Motor neuron (in vitro differentiated cells): ENCODE measurements around the gene PER2. TPM values are rescaled to one million over a fixed set of nuclear protein-coding genes. Genes with fewer than 3 reads are reported as not detected.

Experiments
- ATAC-seq, 8 experiments: fragments of 200-7000 bp; cut with Tn5 transposase; replicated peaks in 6 of 8; 2 replicates each; pipeline ENCODE4 v1.8.0; 2021; ENCODE audit warnings: mild to moderate bottlenecking in 8 of 8, moderate library complexity in 8 of 8
- H3K27ac ChIP-seq, 2 donors: fragments of 250-450 bp; sonication (Bioruptor Pico); 2 replicates each; pipeline ENCODE4 v1.9.0; 2021; ENCODE audit warnings: antibody characterized with exemption in 2 of 2, mild to moderate bottlenecking in 2 of 2, moderate library complexity in 1 of 2
- H3K4me1 ChIP-seq, 2 donors: fragments of 250-450 bp; sonication (Bioruptor Pico); replicated peaks in 1 of 2; 2 replicates each; pipeline ENCODE4 v1.6.1; 2021; ENCODE audit warnings: antibody characterized with exemption in 2 of 2, mild to moderate bottlenecking in 2 of 2, moderate library complexity in 1 of 2
- H3K4me3 ChIP-seq, 5 donors: fragments of 250-450 bp; sonication (Bioruptor Pico); 2 replicates each; pipeline ENCODE4 v1.9.0; 2021; ENCODE audit warnings: antibody characterized with exemption in 5 of 5, mild to moderate bottlenecking in 5 of 5, moderate library complexity in 4 of 5
- WGBS, 10 experiments: fragments of 450-650 bp; shearing (Covaris generic); methylation state at CpG; one replicate each; pipeline ENCODE4 v1.0.0; 2022; 5-methylcytosine and 5-hydroxymethylcytosine counted together
- in situ Hi-C, 9 experiments: fragments of 400-800 bp; cut with MboI; loops; one replicate each; pipeline ENCODE4 v1.15.0; 2021; ENCODE audit warnings: low sequenced_read_pairs in 9 of 9, low pct_unique_long_range_greater_than_20kb in 2 of 9; ENCODE audit not compliant: unreplicated experiment in 9 of 9
- total RNA-seq, 8 experiments: library from RNA; unstranded; fragments of 300-600 nt; gene quantifications; 2 replicates each; pipeline versions ENCODE4 v1.2.3 to v1.2.4, GENCODE V29; 2022

Gene PER2
- total RNA-seq, 8 experiments from 2014 or later, result 0.66 to 8.7 (median 5.3) TPM

DNA sequence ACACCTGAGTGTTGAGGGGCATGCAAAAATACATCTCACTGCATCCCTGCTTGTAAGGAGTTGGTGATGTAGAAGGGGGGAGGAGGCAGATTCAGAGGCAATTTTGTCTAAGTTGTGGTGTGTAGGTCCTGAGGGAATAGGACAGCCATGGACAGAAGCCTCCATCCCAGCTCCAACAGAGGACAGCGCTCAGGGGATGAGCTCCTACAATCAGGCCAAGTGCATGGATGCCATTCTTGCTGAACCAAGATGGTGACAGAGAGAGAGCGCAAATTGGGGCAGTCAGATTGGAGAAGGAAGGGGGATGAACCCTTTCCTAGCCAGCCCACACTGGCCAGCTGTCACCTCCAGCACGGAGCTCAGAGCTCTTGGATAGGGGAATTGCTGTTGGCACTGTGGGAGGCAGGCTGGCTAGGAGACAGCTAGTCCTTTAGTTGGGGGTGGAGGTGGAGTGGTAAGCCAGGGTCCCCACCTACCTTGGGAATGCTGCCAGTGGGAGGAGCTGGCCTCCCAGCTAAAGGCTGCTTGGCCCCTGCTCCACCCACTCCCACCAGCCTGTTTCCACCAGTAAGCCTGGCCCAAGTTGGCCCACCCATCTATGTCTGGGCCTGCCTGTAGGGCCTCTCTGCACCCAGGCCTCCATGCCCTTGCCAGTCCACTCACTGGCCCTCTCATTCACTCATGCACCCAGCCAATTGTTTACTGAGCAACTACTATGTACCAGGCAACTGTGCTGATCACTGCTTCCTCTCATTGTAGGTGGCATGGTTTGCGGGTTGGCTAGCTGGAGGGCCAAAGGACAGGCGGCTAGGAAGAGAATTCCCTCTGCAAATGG lies 2.5 kb upstream of the PER2 start:
- H3K4me3 ChIP-seq, result no peak overlapping the region
- WGBS, 10 experiments, result 60 to 100% (median 90%) methylated on average over 1 to 3 of the region's 5 CpGs; no CpG with 5 or more reads in 3 of the 10 experiments
- H3K4me1 ChIP-seq, result peaks cover 25 to 27% of the 10 kb centered on the region in 2 donors
- in situ Hi-C loops, result no loop called here
- H3K27ac ChIP-seq, result no peak overlapping the region
- ATAC-seq, result no peak

DNA sequence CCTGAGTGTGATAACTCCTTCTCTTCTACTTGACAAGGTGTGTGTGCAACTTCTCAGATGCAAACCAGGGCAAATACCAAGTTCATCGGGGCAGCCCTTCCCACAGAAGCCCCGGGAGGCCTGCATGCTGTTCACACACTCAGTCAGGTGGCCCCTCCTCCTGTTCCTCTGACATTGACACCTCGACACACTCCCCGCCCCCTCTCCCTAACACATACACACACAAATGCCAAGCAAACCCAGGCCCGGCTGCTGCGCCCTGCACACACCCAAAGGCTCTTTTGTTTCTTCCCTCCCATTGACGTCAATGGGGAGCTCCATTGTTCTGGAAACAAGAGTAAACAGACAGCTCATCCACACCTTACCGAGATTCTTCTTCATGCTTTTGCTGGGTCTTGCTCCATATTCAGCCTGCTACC lies 1.7 kb upstream of the PER2 start:
- ATAC-seq, result peak in 3 of 8 experiments; percentile 1 to 5 (median 5)
- 0 to 100% (median 29%) methylated on average over 1 to 6 of the region's 8 CpGs; no CpG with 5 or more reads in 3 of the 10 experiments for WGBS, 10 experiments
- H3K4me3 ChIP-seq, result no peak overlapping the region
- peaks cover 33 to 35% of the 10 kb centered on the region in 2 donors for H3K4me1 ChIP-seq
- H3K27ac ChIP-seq, result no peak overlapping the region
- in situ Hi-C loops, result no loop called here

DNA sequence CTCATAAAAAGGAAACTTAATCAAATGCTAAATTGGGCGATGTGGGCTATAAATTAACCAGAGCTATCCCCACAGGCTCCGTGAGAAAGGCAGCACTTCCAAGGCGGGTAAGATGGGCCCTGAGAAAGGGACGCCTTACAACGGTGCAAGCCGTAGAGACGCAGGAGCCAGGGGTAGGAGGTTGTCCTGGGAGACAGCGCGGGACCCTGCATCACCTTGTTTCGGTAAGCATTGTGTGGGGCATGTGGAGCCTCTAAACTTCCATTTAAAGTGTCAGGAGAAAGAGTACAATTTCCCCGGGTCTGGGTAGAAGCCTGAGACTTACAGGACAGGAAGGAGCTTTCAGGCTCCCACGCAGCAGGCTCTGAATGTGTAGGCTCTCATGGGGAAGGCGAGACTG lies 1.2 kb upstream of the PER2 start:
- Histone ChIP-seq H3K27ac (no peak overlapping the region), H3K4me3 (peak overlapping the region; percentile 54 to 84 (median 66)), H3K4me1 (peaks cover 37 to 38% of the 10 kb centered on the region in 2 donors)
- in situ Hi-C loops, result no loop called here
- 0 to 50% (median 26%) methylated on average over 1 to 11 of the region's 13 CpGs; no CpG with 5 or more reads in 1 of the 10 experiments for WGBS, 10 experiments
- no peak for ATAC-seq

DNA sequence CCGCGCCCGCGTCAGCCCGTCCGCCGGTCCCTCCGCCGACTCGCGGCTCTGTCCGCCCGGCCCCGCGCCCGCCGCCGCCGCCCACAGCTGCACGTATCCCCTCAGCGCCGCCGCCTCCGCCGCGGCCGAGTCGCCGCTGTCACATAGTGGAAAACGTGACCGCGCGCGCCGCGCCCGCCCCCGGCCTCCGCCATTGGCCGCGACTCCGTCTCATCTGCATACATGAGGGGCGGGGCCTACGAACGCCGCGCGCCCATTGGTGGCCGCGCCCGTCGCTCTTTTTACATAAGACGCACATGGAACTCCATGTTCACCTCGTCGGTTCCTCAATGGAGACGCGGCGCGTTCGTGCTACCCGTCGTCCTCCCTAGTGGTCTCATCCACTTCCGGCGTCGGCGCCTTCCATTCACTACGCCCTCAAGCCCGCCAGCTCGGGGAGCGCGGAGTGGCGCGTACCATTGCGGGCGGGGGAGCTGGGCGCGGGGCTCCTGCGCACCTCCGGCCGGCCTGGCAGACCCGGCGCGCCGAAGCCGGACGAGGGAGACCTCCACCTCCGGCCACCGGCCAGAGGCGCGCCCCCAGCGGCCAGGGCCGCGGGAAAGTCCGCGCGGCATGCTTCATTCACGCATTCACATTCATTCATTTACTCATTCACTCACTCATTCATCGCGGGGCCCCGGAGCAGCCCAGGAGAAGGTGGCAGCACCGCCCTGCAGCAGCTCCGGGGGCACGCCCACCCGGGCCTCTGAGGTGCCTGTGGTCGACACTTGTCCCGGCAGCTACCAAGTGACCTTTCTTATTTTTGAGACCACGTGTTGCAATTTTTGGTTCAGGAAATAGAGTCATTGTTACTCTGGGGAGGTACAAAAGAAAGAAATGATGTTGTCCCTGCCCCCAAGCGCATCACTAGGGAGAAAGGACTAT lies 502 bp upstream of the PER2 start:
- peak; percentile 73 to 90 (median 87) for ATAC-seq
- Histone ChIP-seq H3K4me1 (peaks cover 37 to 39% of the 10 kb centered on the region in 2 donors), H3K4me3 (peak overlapping the region; percentile 54 to 84 (median 66)), H3K27ac (peak overlapping the region; percentile 84 to 94)
- WGBS, 10 experiments, result 0 to 3% (median 0%) methylated on average over 4 to 15 of the region's 108 CpGs; no CpG with 5 or more reads in 4 of the 10 experiments
- in situ Hi-C loops, result no loop called here

DNA sequence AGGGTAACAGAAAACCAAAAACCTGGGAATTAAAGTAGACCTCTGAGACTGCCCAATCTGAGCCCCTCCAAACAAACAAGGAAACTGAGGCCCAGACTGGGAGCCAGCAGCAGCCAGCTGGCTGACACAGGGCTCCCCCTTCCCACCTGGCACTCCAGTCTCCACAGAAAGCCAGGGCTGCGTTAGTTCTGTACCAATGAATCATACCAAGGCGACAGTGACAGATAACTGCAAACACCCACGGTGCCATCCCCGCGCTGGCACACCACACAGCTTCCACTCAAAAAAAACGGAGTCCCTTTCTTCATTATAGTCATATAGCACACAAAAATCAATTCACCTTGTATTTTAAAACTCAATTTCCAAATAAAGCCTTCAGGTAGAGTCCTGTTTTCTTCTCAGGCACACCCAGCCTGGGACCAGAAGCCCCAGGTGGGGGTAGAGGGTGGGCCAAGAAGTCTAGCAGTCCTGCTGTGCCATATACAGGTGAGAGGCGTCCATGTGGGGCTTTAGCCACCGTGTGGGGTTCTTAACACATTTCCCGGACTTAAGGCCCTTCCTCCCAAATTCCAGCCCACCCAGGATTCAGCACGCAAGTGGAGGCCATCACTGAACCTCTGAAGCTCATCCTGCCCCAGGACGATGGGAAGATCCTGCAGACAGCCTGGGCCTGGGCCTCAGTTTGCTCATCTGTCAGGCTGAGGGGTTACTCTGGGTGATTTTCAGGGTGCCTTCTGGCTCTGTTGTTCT lies 1.2 kb downstream of the PER2 start:
- 29 to 80% (median 52%) methylated on average over 1 to 7 of the region's 11 CpGs; no CpG with 5 or more reads in 1 of the 10 experiments for WGBS, 10 experiments
- ATAC-seq, result no peak
- H3K4me3 ChIP-seq, result peak overlapping the region; percentile 54 to 84 (median 66)

DNA sequence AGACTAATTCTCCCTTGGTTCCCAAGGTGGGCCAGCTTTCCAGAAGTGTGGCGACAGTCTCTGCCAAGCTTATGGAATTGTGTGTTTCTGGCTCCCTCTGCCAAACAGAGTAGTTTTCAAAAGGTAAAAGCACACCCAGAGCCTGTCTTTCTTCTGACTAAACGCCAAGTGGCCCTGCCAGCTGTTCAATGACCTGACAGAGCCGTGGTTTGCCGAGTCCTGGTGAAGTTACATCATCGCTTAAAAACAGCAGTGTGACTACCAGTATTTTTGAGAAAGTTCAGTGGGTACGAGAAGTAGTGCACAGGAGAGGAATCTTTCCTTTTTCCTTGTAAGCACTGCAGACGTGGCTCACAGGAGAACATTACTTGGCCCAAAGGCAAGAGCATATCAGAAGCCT lies 1.9 kb downstream of the PER2 start:
- Histone ChIP-seq H3K27ac (peak overlapping the region in 1 of 2 donors; percentile 12), H3K4me1 (peaks cover 37 to 39% of the 10 kb centered on the region in 2 donors), H3K4me3 (peak overlapping the region in 1 of 5 donors; percentile 84)

More for the DNA sequence above, 1.2 kb downstream of the PER2 start:
- H3K27ac ChIP-seq, result no peak overlapping the region
- H3K4me1 ChIP-seq, result peaks cover 37 to 39% of the 10 kb centered on the region in 2 donors
- in situ Hi-C loops, result no loop called here

DNA sequence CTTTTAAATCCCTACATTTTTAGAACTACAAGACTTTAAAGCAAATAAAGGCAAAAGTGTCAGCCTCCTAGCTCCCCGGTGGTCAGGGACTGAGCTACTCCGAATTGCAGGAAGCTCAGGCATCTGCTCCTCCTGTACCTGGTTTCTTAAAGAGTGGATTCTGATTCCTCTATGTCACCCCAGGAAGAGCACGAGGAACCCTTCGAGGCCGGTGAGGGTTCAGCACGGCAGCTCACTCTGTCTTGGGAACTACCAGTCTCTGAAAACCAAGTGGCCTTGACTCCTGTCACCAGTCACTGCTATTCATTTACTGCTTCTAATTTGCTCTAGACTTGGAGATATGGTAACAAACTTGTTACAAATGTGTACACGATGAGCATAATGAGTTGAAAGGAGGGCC lies 2.3 kb downstream of the PER2 start:
- H3K4me1 ChIP-seq, result peaks cover 37 to 39% of the 10 kb centered on the region in 2 donors

More for the DNA sequence above, 1.9 kb downstream of the PER2 start:
- WGBS, 10 experiments, result 25 to 86% (median 60%) methylated on average over 1 to 4 of the region's 7 CpGs; no CpG with 5 or more reads in 4 of the 10 experiments
- no peak for ATAC-seq
- in situ Hi-C loops, result no loop called here

DNA sequence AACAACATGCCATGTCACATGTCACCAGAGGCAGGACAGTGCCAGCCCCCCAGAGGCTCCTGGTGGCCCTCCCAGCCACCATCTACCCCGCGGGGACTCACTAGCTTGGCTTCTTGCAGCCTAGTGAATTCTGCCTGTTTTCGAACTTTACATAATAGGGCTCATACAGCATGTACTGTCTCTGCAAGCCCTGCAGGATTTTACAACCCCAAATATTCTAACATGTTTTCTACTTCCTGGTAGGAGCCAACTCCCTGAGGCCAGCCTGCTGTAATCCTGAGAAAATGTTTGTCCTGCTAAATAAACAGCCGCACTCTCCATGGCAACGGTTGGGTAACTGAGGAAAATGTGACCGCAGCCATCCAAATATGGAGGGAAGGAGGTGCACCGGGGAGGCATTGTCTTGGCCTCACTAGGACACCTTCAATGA lies 2.7 kb downstream of the PER2 start:
- peaks cover 37 to 39% of the 10 kb centered on the region in 2 donors for H3K4me1 ChIP-seq
- H3K27ac ChIP-seq, result no peak overlapping the region
- in situ Hi-C loops, result no loop called here
- ATAC-seq, result peak in 3 of 8 experiments; percentile 40 to 49 (median 46)
- WGBS, 10 experiments, result 0 to 27% (median 5%) methylated on average over 3 to 5 of the region's 7 CpGs; no CpG with 5 or more reads in 3 of the 10 experiments
- H3K4me3 ChIP-seq, result no peak overlapping the region

More for the DNA sequence above, 2.3 kb downstream of the PER2 start:
- ATAC-seq, result no peak
- Histone ChIP-seq H3K4me3 (peak overlapping the region in 1 of 5 donors; percentile 9), H3K27ac (peak overlapping the region in 1 of 2 donors; percentile 12)
- in situ Hi-C loops, result no loop called here
- 0 to 40% (median 23%) methylated on average over 1 to 7 of the region's 7 CpGs; no CpG with 5 or more reads in 3 of the 10 experiments for WGBS, 10 experiments

DNA sequence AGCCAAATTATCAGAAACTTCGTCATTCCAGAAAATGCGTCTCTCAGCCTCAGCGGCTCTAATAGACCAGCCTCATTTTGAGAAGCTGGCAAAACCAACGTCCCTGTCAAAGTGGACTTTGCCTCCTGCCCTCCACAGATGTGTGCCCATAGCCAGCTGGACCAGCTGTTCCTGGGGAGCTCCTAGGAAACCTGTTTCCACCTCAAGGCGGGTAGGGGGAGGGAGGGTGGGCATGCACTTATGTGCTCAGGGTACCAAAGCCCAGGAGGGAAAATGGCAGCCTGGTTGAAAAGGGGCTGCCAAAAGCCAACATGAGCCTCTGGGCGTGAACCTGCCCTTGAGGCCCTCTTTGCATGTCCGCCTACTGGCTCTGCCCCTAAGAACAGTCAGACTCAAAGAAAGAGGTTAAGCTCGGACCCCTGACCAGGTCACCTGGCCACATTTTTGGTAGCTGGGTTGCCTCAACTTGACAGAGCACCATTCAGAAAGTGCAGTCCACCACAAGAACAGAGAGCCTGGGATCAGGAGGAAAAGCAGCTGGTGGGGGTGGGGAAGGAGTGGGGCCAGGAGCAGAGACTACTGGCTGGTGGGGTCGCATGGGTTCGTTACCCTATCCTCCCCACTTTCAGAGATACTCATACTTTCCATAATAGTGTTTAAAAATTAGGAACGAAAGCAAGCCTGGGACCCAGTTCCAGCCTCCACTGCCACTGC lies 3.5 kb downstream of the PER2 start:
- peaks cover 32 to 36% of the 10 kb centered on the region in 2 donors for H3K4me1 ChIP-seq
- in situ Hi-C loops, result no loop called here
- ATAC-seq, result no peak
- WGBS, 10 experiments, result 40 to 100% (median 93%) methylated on average over 1 to 5 of the region's 11 CpGs; no CpG with 5 or more reads in 3 of the 10 experiments
- H3K4me3 ChIP-seq, result no peak overlapping the region
- no peak overlapping the region for H3K27ac ChIP-seq

DNA sequence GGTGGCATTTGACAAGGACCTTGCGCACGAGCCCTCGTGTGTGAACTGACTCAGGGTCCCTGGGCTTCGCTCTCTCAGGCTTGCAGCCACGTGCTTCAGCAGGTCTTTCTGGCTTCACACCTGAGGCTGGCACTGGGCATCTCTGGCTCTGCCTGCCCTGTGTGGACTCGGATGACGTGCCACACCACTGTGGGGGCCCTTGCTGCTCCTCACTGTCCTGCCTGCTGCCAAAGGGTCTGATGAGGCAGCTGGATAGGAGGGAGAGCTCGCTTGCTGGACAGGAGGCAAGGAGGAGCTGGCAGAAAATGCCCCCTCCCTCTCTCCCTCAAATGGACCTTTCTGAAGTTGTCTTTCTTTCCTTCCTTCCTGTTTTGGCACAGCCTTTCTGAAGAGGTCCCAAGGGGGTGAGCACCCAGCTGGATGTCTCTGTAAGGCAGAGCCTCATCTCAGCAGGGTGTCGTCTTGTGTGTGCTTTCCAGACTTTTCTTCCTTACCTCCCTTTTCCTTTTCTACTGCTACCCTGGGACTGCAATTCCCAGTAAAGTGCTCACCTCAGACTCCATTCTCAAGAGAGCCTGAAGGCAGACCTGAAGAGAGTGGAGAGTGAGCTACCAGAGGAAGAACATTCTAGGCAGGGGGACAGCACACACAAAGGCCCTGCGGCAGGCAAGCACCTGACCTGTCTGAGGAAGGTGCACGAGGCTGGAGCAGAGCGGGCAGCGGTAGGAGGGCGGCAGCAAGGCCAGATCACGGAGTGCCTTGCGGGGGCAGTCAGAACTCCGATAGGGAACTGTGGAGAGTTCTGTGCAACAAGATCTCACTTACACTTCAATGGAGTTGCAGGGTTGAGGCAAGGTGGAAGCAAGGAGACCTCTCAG lies 5.3 kb downstream of the PER2 start:
- ATAC-seq, result no peak
- WGBS, 10 experiments, result 67 to 100% (median 92%) methylated on average over 1 to 11 of the region's 17 CpGs; no CpG with 5 or more reads in 3 of the 10 experiments
- Histone ChIP-seq H3K4me1 (peaks cover 26 to 30% of the 10 kb centered on the region in 2 donors), H3K4me3 (no peak overlapping the region), H3K27ac (no peak overlapping the region)
- in situ Hi-C loops, result no loop called here
